Ovary (tissue), 3 donors: ENCODE measurements around the gene TEF.
"Not testable (repeated sequence)": the region's sequence is repeated elsewhere in the genome, so short reads cannot be mapped to it uniquely, and the experiment has no call there.

Experiments used
- CTCF ChIP-seq, 3 donors: fragments of 450-650 bp in 2 of 3; fragments of 200-600 bp in 1 of 3; IDR thresholded peaks; one replicate each; pipeline versions ENCODE4 v1.5.1 to v1.8.0; 2016 to 2022; ENCODE audit warnings: antibody characterized with exemption in 3 of 3, mild to moderate bottlenecking in 1 of 3
- EP300 ChIP-seq: sonication (generic); formaldehyde crosslinking; IDR thresholded peaks from one replicate; pipeline ENCODE4 v1.6.1; 2017; ENCODE audit warnings: antibody characterized with exemption
- POLR2A ChIP-seq: fragments of 450-650 bp; IDR thresholded peaks from one replicate; pipeline ENCODE4 v1.6.1; 2017; ENCODE audit warnings: antibody characterized with exemption, mild to moderate bottlenecking, moderate library complexity
- donor health status: DM: no; HTN: no; CAD: no.

DNA sequence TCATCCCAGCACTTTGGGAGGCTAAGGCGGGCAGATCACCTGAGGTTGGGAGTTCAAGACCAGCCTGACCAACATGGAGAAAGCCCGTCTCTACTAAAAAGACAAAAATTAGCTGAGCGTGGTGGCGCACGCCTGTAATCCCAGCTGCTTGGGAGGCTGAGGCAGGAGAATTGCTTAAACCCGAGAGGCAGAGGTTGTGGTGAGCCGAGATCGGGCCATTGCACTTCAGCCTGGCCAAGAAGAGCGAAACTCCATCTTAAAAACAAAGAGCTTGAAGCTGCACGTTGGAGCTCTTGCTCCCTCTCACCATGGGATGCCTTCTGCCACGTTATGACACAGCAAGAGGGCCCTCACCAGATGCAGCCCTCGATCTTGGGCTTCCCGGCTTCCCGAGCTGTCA, 21.1 kb downstream of the TEF start:
- TF ChIP-seq CTCF (IDR thresholded peaks at IDR 0.05); EP300; POLR2A: not testable (repeated sequence)
